ENCODE results near the gene ENDOU.

- TF ChIP-seq POLR2AphosphoS5 (IDR thresholded peaks at IDR 0.05) (peak; percentile 2 to 68 (median 64)), CTCF (IDR thresholded peaks at IDR 0.05) (peak; percentile 70 to 77 (median 70))
Observed at GRCh38 chr12:47758834-47759690, 33.8 kb upstream of the ENDOU start, which contains the start of gene RAPGEF3.
